Erythroblast (primary cell): Measurements from ENCODE around the gene ZYX.
A peak's percentile ranks its signal among the peaks of the same experiment; 100 is the strongest.
"Not testable (repeated sequence)": the region's sequence is repeated elsewhere in the genome, so short reads cannot be mapped to it uniquely, and the experiment has no call there.

ENCODE experiments used
- DNase-seq, 2 experiments: peaks; one replicate each; lab custom pipeline; 2025; lab: John Stamatoyannopoulos, UW
- GATA1 ChIP-seq: IDR thresholded peaks from 2 replicates; pipeline ENCODE4 v1.6.1; 2011; ENCODE audit warnings: low read depth, mild to moderate bottlenecking, control low read depth, low read length, moderate library complexity
- POLR2A ChIP-seq: IDR thresholded peaks from 2 replicates; pipeline ENCODE4 v1.6.1; 2011; ENCODE audit warnings: mild to moderate bottlenecking, low read length

The ZYX gene

GRCh38 chr7:143406002-143406357 lies 24.8 kb downstream of the ZYX start:
- TF ChIP-seq GATA1 (no peak), POLR2A (no peak)
- DNase-seq: no peak

- no peak for TF ChIP-seq POLR2A
- no peak for TF ChIP-seq GATA1
- DNase-seq: no peak
Measured at GRCh38 chr7:143407287-143408251, 26.4 kb downstream of the ZYX start.

- DNase-seq: no peak
- TF ChIP-seq POLR2A (no peak), GATA1 (no peak)
Measured at GRCh38 chr7:143408252-143408685, 27.1 kb downstream of the ZYX start.

GRCh38 chr7:143408686-143409561 lies 27.8 kb downstream of the ZYX start, which contains the start of gene EPHA1:
EPHA1 (minus strand) TSS chr7:143408856; CDS start chr7:143408805, 51 bp downstream.
- DNase-seq: peak in 1 of 2 experiments; percentile 10
- TF ChIP-seq POLR2A: no peak
- no peak for TF ChIP-seq GATA1

- no peak for DNase-seq
- TF ChIP-seq GATA1 (no peak), POLR2A (no peak)
Measured at GRCh38 chr7:143410521-143411004, 29.4 kb downstream of the ZYX start.

- no peak for DNase-seq
- TF ChIP-seq GATA1 (no peak), POLR2A (no peak)
Measured at GRCh38 chr7:143411976-143412708, 31.0 kb downstream of the ZYX start.

- DNase-seq: no peak
- TF ChIP-seq POLR2A (no peak), GATA1 (no peak)
Measured at GRCh38 chr7:143413123-143413522, 32.0 kb downstream of the ZYX start.

GRCh38 chr7:143415209-143415608 lies 34.1 kb downstream of the ZYX start:
- not testable (repeated sequence) for DNase-seq

GRCh38 chr7:143415742-143416397 lies 34.7 kb downstream of the ZYX start:
- DNase-seq: no peak
- TF ChIP-seq POLR2A: no peak
- no peak for TF ChIP-seq GATA1

GRCh38 chr7:143416565-143417149 lies 35.5 kb downstream of the ZYX start:
- TF ChIP-seq GATA1 (no peak), POLR2A (no peak)
- DNase-seq: peak; percentile 28 to 64

- DNase-seq: no peak
- TF ChIP-seq GATA1 (no peak), POLR2A (no peak)
Measured at GRCh38 chr7:143417734-143418383, 36.7 kb downstream of the ZYX start.
